Fibroblast of lung (primary cell): Measurements from ENCODE around the gene VSIG1. TPM values are rescaled to one million over a fixed set of nuclear protein-coding genes. Genes with fewer than 3 reads are reported as not detected.

Experiments used
- DNase-seq, 2 donors: peaks; one replicate each; pipeline versions ENCODE4 v3.0.0 to v3.0.0-alpha.2; 2010; ENCODE audit warnings: low read depth in 2 of 2
- H2AFZ ChIP-seq: 2 replicates; pipeline ENCODE4 v1.5.1; 2012; ENCODE audit warnings: low read length, control low read depth, inconsistent platforms
- H3K27ac ChIP-seq: 2 replicates; pipeline ENCODE4 v1.5.1; 2011; ENCODE audit warnings: low read length, control low read depth; ENCODE audit not compliant: insufficient read depth
- H3K27me3 ChIP-seq: 2 replicates; pipeline ENCODE4 v1.5.1; 2011; ENCODE audit warnings: mild to moderate bottlenecking, low read length; ENCODE audit not compliant: control insufficient read depth, insufficient read depth
- H3K36me3 ChIP-seq: 2 replicates; pipeline ENCODE4 v1.5.1; 2011; ENCODE audit warnings: low read length; ENCODE audit not compliant: control insufficient read depth, insufficient read depth
- H3K4me1 ChIP-seq: 2 replicates; pipeline ENCODE4 v1.5.1; 2011; ENCODE audit warnings: low read length; ENCODE audit not compliant: control insufficient read depth, insufficient read depth; ENCODE audit errors: extremely low read depth
- H3K4me2 ChIP-seq: 2 replicates; pipeline ENCODE4 v1.5.1; 2011; ENCODE audit warnings: low read length, control low read depth; ENCODE audit not compliant: insufficient read depth; ENCODE audit errors: extremely low read depth
- H3K4me3 ChIP-seq, 4 experiments: fragments of 200-600 bp in 1 of 4; sonication (generic) in 1 of 4; replicated peaks in 1 of 4; 2 replicates each; pipeline ENCODE4 v1.5.1; 2011 to 2016; ENCODE audit warnings: low read length in 4 of 4, low read depth in 3 of 4, mild to moderate bottlenecking in 3 of 4, control low read depth in 2 of 4, inconsistent platforms in 1 of 4, mixed read lengths in 1 of 4; ENCODE audit not compliant: insufficient read depth in 1 of 4; ENCODE audit errors: control extremely low read depth in 1 of 4
- H3K79me2 ChIP-seq: 2 replicates; pipeline ENCODE4 v1.5.1; 2012; ENCODE audit warnings: mild to moderate bottlenecking, low read length, inconsistent platforms; ENCODE audit not compliant: control insufficient read depth, insufficient read depth
- H3K9ac ChIP-seq: 2 replicates; pipeline ENCODE4 v1.5.1; 2011; ENCODE audit warnings: mild to moderate bottlenecking, low read length, control low read depth; ENCODE audit not compliant: insufficient read depth
- H3K9me3 ChIP-seq: 2 replicates; pipeline ENCODE4 v1.5.1; 2012; ENCODE audit warnings: low read depth, low read length; ENCODE audit not compliant: control insufficient read depth, insufficient read depth
- H4K20me1 ChIP-seq: 2 replicates; pipeline ENCODE4 v1.5.1; 2011; ENCODE audit warnings: low read length; ENCODE audit not compliant: control insufficient read depth, insufficient read depth; ENCODE audit errors: extremely low read depth
- CTCF ChIP-seq, 2 donors: IDR thresholded peaks in 1 of 2; conservative IDR thresholded peaks in 1 of 2; 1 replicate in 1 of 2; 2 replicates in 1 of 2; pipeline ENCODE4 v1.5.1; 2011 to 2012; ENCODE audit warnings: low read length in 2 of 2, control low read depth in 1 of 2, inconsistent platforms in 1 of 2, low read depth in 1 of 2, mild to moderate bottlenecking in 1 of 2
- EZH2 ChIP-seq: IDR thresholded peaks from 2 replicates; pipeline ENCODE4 v1.5.1; 2012; ENCODE audit warnings: low read length, control low read depth, mild to moderate bottlenecking; ENCODE audit errors: missing control alignments
- polyA plus RNA-seq, 2 donors: library from polyadenylated mRNA; depleted of rRNA in 1 of 2; stranded (reverse) in 1 of 2; unstranded in 1 of 2; fragments of >200 nt; gene quantifications; 2 replicates each; pipeline ENCODE4 v1.2.1, GENCODE V29; 2011 to 2012; ENCODE audit warnings: missing spikeins in 1 of 2
- total RNA-seq: library from RNA; depleted of rRNA; stranded (reverse); fragments of >200 nt; gene quantifications from 2 replicates; pipeline ENCODE4 v1.2.1, GENCODE V29; 2014

The VSIG1 gene
- total and polyA plus RNA-seq, 2 donors (not counting 1 experiment from before 2014, with no cell fraction given), result 0.20 TPM; not detected in 1

DNA sequence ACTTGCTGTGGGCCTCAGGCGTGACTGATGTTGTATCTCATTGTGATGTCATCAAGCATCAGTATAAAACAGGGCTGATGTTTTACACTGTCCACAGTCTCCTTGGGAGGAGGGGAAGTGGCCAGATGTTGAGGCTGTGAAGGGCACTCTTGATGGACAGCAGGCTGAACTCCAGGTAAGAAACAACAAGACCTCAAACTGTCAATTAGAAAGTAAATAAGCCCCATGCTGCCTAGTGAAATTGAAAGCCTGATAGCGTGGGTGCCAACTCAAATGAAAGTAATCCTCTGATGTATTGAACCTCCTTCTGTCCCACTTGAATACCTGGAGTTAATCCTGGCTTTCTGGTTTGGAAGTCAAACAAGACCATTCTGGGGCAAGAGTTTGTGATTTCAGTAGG is 19.7 kb downstream of the VSIG1 start:
- H3K9ac ChIP-seq, result no peak overlapping the region
- TF ChIP-seq EZH2 (no peak), CTCF (conservative IDR thresholded peaks at IDR 0.05 in 1 of 2, IDR thresholded peaks at IDR 0.05 in 1 of 2; ENCODE audit: low read depth in 1 of 2, low read length in 2 of 2) (no peak)
- no peaks in the 10 kb centered on the region for H3K36me3 ChIP-seq
- no peaks in the 10 kb centered on the region for H3K4me1 ChIP-seq
- no peaks in the 10 kb centered on the region for H3K9me3 ChIP-seq
- no peak for DNase-seq
- H3K4me2 ChIP-seq, result no peak overlapping the region
- H4K20me1 ChIP-seq, result no peaks in the 10 kb centered on the region
- no peaks in the 10 kb centered on the region for H3K27me3 ChIP-seq
- H3K79me2 ChIP-seq, result no peaks in the 10 kb centered on the region
- no peak overlapping the region for H2AFZ ChIP-seq
- H3K27ac ChIP-seq, result no peak overlapping the region
- H3K4me3 ChIP-seq, result no peak overlapping the region

GRCh38 chrX:108068121-108068520 is 23.3 kb downstream of the VSIG1 start:
- H3K36me3 ChIP-seq, result no peaks in the 10 kb centered on the region
- no peak overlapping the region for H3K9ac ChIP-seq
- H3K9me3 ChIP-seq, result no peaks in the 10 kb centered on the region
- H3K4me1 ChIP-seq, result no peaks in the 10 kb centered on the region
- no peaks in the 10 kb centered on the region for H3K27me3 ChIP-seq
- H4K20me1 ChIP-seq, result no peaks in the 10 kb centered on the region
- no peak overlapping the region for H3K27ac ChIP-seq
- no peaks in the 10 kb centered on the region for H3K79me2 ChIP-seq
- no peak overlapping the region for H2AFZ ChIP-seq
- H3K4me3 ChIP-seq, result no peak overlapping the region
- H3K4me2 ChIP-seq, result no peak overlapping the region
- no peak for DNase-seq
- TF ChIP-seq EZH2, result no peak
- TF ChIP-seq CTCF (conservative IDR thresholded peaks at IDR 0.05 in 1 of 2, IDR thresholded peaks at IDR 0.05 in 1 of 2; ENCODE audit: low read depth in 1 of 2, low read length in 2 of 2), result no peak

DNA sequence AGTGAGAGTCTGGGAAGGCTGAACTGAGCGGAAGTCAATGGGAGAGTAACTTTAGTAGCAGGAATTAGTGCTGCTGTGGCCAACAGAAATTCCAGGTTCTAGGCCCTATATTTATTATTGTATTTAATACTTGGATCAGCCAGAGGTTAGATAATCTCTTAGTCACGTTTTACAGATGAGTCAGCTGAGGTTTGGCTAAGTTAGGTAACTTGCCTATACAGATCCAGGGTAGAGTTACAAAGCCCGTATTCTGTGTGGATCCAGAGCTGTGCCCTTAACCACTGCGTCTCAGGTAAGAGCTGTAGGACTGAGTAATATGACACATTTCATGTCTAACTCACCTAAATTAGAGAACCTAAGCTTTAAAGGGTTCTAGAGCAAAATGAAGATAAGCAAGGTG is 26.0 kb downstream of the VSIG1 start:
- no peak overlapping the region for H3K4me2 ChIP-seq
- DNase-seq, result peak; percentile 42 to 79

More for the DNA sequence above, 26.0 kb downstream of the VSIG1 start:
- Histone ChIP-seq H3K4me3 (no peak overlapping the region), H3K9ac (no peak overlapping the region), H3K27me3 (no peaks in the 10 kb centered on the region), H3K36me3 (no peaks in the 10 kb centered on the region), H2AFZ (no peak overlapping the region), H3K79me2 (no peaks in the 10 kb centered on the region), H3K4me1 (no peaks in the 10 kb centered on the region), H3K27ac (no peak overlapping the region), H4K20me1 (no peaks in the 10 kb centered on the region), H3K9me3 (no peaks in the 10 kb centered on the region)
- TF ChIP-seq EZH2 (no peak), CTCF (conservative IDR thresholded peaks at IDR 0.05 in 1 of 2, IDR thresholded peaks at IDR 0.05 in 1 of 2; ENCODE audit: low read depth in 1 of 2, low read length in 2 of 2) (no peak)
